IMR-90 (cell line): ENCODE results near the gene MAGEA1.

Source experiments
- CEBPB ChIP-seq: IDR thresholded peaks from 2 replicates; pipeline ENCODE4 v1.6.1; 2012; ENCODE audit warnings: low read depth, low read length, improper control_type of control experiment
- FOS ChIP-seq: fragments of 150-350 bp; IDR thresholded peaks from 2 replicates; pipeline ENCODE4 v1.6.1; 2016; ENCODE audit warnings: low read depth, low read length
- MAFK ChIP-seq: IDR thresholded peaks from 2 replicates; pipeline ENCODE4 v1.6.1; 2012; ENCODE audit warnings: low read depth, low read length, improper control_type of control experiment
- MAZ ChIP-seq: IDR thresholded peaks from 2 replicates; pipeline ENCODE4 v1.6.1; 2012; ENCODE audit warnings: low read depth, mild to moderate bottlenecking, low read length, improper control_type of control experiment, moderate library complexity, borderline replicate concordance
- MXI1 ChIP-seq: IDR thresholded peaks from 2 replicates; pipeline ENCODE4 v1.6.1; 2012; ENCODE audit warnings: low read depth, mild to moderate bottlenecking, low read length, moderate library complexity, borderline replicate concordance
- POLR2A ChIP-seq: IDR thresholded peaks from 2 replicates; pipeline ENCODE4 v1.6.1; 2012; ENCODE audit warnings: mild to moderate bottlenecking, low read depth, low read length
- RAD21 ChIP-seq: IDR thresholded peaks from 2 replicates; pipeline ENCODE4 v1.6.1; 2012; ENCODE audit warnings: low read length, improper control_type of control experiment
- RCOR1 ChIP-seq: IDR thresholded peaks from 2 replicates; pipeline ENCODE4 v1.6.1; 2012; ENCODE audit warnings: mild to moderate bottlenecking, low read length, improper control_type of control experiment; ENCODE audit not compliant: insufficient replicate concordance
- RFX5 ChIP-seq: IDR thresholded peaks from 2 replicates; pipeline ENCODE4 v1.8.0; 2012; ENCODE audit warnings: low read depth, mild to moderate bottlenecking, low read length, moderate library complexity
- SMC3 ChIP-seq: fragments of 150-350 bp; IDR thresholded peaks from 2 replicates; pipeline ENCODE4 v1.6.1; 2016; ENCODE audit warnings: low read depth, mild to moderate bottlenecking, antibody characterized with exemption, low read length, moderate library complexity
- TF ChIP-seq, protein P1 (sequence below): conservative IDR thresholded peaks from 2 replicates; pipeline ENCODE4 v1.5.1; 2012; ENCODE audit warnings: mild to moderate bottlenecking, low read depth, low read length, improper control_type of control experiment
- TF ChIP-seq, protein P2 (sequence below): fragments of 150-350 bp; IDR thresholded peaks from 2 replicates; pipeline ENCODE4 v1.6.1; 2017; ENCODE audit warnings: mild to moderate bottlenecking, antibody characterized with exemption, low read length, low read depth

DNA sequence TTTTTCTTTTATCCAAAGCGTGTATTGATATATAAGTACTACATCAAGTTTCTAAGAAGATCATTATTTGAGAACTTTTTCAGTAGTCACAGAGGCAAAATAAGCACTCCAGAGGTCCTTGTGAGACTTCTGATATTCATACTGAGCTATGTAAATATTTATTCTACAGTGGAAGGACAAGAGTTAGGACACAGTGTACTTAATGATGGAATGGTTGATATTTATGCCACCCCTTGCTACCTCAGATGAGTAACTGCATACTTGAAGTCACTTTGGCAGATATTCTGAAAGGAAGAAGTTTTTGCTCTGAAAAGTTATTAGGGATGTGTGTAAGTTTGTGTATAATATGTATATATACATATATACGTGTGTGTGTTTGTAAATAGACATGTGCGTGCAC lies 30.3 kb downstream of the MAGEA1 start:
- TF ChIP-seq POLR2A (no peak), SMC3 (no peak), RAD21 (no peak), RFX5 (no peak), CEBPB (no peak), MAZ (no peak), MXI1 (no peak), RCOR1 (no peak), MAFK (no peak), FOS (no peak)
- TF ChIP-seq, protein P1, sequence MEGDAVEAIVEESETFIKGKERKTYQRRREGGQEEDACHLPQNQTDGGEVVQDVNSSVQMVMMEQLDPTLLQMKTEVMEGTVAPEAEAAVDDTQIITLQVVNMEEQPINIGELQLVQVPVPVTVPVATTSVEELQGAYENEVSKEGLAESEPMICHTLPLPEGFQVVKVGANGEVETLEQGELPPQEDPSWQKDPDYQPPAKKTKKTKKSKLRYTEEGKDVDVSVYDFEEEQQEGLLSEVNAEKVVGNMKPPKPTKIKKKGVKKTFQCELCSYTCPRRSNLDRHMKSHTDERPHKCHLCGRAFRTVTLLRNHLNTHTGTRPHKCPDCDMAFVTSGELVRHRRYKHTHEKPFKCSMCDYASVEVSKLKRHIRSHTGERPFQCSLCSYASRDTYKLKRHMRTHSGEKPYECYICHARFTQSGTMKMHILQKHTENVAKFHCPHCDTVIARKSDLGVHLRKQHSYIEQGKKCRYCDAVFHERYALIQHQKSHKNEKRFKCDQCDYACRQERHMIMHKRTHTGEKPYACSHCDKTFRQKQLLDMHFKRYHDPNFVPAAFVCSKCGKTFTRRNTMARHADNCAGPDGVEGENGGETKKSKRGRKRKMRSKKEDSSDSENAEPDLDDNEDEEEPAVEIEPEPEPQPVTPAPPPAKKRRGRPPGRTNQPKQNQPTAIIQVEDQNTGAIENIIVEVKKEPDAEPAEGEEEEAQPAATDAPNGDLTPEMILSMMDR, result no peak
- TF ChIP-seq, protein P2, sequence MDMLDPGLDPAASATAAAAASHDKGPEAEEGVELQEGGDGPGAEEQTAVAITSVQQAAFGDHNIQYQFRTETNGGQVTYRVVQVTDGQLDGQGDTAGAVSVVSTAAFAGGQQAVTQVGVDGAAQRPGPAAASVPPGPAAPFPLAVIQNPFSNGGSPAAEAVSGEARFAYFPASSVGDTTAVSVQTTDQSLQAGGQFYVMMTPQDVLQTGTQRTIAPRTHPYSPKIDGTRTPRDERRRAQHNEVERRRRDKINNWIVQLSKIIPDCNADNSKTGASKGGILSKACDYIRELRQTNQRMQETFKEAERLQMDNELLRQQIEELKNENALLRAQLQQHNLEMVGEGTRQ, result no peak
